Neural crest cell (in vitro differentiated cells): ENCODE measurements around the gene C7orf57. TPM values are rescaled to one million over a fixed set of nuclear protein-coding genes. Genes with fewer than 3 reads are reported as not detected.

Source experiments
- DNase-seq: peaks from one replicate; pipeline ENCODE4 v3.0.0; 2021; ENCODE audit warnings: low read depth, mixed read lengths, low spot score
- H3K27ac Mint-ChIP-seq: one replicate; pipeline ENCODE4 v1.8.0; 2021; ENCODE audit warnings: mild to moderate bottlenecking, mixed read lengths; ENCODE audit not compliant: unreplicated experiment
- H3K27me3 Mint-ChIP-seq: 2 replicates; pipeline ENCODE4 v1.8.0; 2021; ENCODE audit warnings: low read depth, mild to moderate bottlenecking, mixed read lengths
- H3K36me3 Mint-ChIP-seq: 2 replicates; pipeline ENCODE4 v1.8.0; 2021; ENCODE audit warnings: low read depth, mild to moderate bottlenecking, mixed read lengths
- H3K4me1 Mint-ChIP-seq: 2 replicates; pipeline ENCODE4 v1.8.0; 2021; ENCODE audit warnings: mixed read lengths
- H3K4me3 Mint-ChIP-seq: one replicate; pipeline ENCODE4 v1.8.0; 2021; ENCODE audit warnings: mild to moderate bottlenecking, mixed read lengths
- H3K9me3 Mint-ChIP-seq: 2 replicates; pipeline ENCODE4 v1.8.0; 2021; ENCODE audit warnings: mixed read lengths
- total RNA-seq: library from RNA; stranded (reverse); gene quantifications from 2 replicates; pipeline ENCODE4 v1.2.1, GENCODE V29; 2021
- TF ChIP-seq, protein P1 (sequence below): fragments of 200-600 bp; sonication (generic); conservative IDR thresholded peaks from 2 replicates; pipeline ENCODE4 v1.5.0; 2021; ENCODE audit warnings: antibody characterized with exemption, mild to moderate bottlenecking

C7orf57 gene
- total RNA-seq, 1 donor from 2014 or later = not detected

DNA sequence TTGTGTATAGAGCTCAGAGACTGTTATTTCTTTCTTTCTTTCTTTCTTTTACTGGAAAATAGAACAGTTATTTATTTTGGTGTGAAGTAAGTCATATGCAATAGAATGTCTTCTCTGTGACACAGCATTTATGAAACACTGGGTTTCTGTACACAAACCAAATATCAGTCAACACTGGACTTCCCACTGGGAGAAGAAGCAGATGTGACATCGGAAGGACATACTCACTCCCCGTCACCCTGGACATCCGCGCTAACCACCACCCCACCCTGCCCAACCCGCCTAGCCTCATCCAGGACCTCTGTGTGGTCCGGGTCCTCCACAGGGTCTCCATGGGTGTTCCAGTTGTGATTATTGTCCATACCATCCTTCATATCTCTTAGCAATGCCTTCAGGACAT, 28.5 kb upstream of the C7orf57 start:
- H3K27me3 Mint-ChIP-seq = no peaks in the 10 kb centered on the region
- H3K9me3 Mint-ChIP-seq = peaks cover 7% of the 10 kb centered on the region
- no peak overlapping the region for H3K4me3 Mint-ChIP-seq
- H3K36me3 Mint-ChIP-seq = peaks cover 4% of the 10 kb centered on the region
- no peak overlapping the region for H3K27ac Mint-ChIP-seq
- TF ChIP-seq, protein P1, sequence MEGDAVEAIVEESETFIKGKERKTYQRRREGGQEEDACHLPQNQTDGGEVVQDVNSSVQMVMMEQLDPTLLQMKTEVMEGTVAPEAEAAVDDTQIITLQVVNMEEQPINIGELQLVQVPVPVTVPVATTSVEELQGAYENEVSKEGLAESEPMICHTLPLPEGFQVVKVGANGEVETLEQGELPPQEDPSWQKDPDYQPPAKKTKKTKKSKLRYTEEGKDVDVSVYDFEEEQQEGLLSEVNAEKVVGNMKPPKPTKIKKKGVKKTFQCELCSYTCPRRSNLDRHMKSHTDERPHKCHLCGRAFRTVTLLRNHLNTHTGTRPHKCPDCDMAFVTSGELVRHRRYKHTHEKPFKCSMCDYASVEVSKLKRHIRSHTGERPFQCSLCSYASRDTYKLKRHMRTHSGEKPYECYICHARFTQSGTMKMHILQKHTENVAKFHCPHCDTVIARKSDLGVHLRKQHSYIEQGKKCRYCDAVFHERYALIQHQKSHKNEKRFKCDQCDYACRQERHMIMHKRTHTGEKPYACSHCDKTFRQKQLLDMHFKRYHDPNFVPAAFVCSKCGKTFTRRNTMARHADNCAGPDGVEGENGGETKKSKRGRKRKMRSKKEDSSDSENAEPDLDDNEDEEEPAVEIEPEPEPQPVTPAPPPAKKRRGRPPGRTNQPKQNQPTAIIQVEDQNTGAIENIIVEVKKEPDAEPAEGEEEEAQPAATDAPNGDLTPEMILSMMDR = no peak
- peaks cover 12% of the 10 kb centered on the region for H3K4me1 Mint-ChIP-seq
- no peak for DNase-seq

DNA sequence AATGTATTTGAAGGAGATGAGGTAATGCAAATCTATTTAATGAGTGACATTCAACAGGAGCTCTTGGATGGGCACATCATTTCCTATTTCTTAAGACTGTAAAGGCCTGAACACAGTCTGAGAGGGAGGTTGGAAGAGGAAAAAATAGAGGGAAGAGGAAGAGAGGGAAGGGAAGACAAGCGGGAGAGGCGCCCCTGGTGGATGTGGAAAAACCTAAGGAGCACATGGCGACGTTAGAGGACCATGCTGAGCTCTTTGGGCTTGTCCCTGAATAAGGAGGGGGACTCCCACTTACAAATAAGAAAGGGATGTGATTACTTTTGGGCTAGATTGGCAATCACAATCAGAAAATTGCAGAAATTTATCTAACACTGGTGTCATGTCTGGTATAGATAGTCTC, 26.1 kb upstream of the C7orf57 start:
- Mint-ChIP-seq H3K9me3 (no peaks in the 10 kb centered on the region), H3K4me1 (peaks cover 8% of the 10 kb centered on the region), H3K36me3 (no peaks in the 10 kb centered on the region), H3K4me3 (no peak overlapping the region), H3K27ac (no peak overlapping the region), H3K27me3 (no peaks in the 10 kb centered on the region)
- no peak for DNase-seq
- TF ChIP-seq, protein P1 = no peak

DNA sequence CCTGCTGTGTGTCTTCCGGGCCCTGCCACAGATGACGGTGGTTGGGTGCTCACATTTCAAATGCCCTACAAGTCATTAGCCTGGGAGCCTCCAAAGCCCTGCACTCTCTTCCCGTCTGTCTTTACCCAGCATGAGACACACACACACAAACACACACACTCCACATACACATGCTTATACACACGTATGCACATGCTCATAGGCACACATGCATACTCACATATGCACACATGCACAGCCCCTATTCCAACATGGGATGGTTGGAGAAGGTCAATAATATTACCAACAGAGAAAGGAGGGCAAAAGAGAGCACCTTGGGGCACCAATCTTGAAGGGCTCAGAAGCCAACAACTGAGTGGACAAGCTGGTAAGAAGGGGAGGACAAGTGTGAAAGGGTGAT, 25.4 kb upstream of the C7orf57 start:
- H3K27ac Mint-ChIP-seq = no peak overlapping the region
- no peak for DNase-seq
- no peaks in the 10 kb centered on the region for H3K9me3 Mint-ChIP-seq

DNA sequence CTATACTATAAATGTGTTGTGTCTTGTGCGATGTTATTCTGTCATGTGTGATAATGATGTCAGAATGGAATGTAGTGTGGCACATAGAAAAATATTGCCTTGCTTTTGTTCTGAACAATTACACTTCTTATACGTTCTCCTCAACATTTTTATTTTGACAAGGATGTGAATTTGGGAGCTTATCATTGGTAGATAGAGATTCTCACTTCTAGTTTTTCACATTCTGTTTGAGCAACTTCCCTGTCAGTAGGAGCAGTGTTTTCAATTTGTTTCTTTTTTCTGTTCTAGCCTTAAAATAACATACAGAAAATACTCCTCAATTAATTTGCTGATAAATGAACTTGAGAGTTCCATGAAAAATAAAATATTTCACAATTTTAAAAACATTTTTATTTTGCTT, 24.0 kb upstream of the C7orf57 start:
- no peaks in the 10 kb centered on the region for H3K9me3 Mint-ChIP-seq
- no peak overlapping the region for H3K27ac Mint-ChIP-seq
- no peak overlapping the region for H3K4me3 Mint-ChIP-seq
- no peaks in the 10 kb centered on the region for H3K36me3 Mint-ChIP-seq
- H3K4me1 Mint-ChIP-seq = no peaks in the 10 kb centered on the region
- DNase-seq = no peak
- H3K27me3 Mint-ChIP-seq = no peaks in the 10 kb centered on the region
- TF ChIP-seq, protein P1 = no peak

More for the DNA sequence above, 25.4 kb upstream of the C7orf57 start:
- TF ChIP-seq, protein P1 = no peak
- Mint-ChIP-seq H3K4me3 (no peak overlapping the region), H3K36me3 (no peaks in the 10 kb centered on the region), H3K4me1 (peaks cover 3% of the 10 kb centered on the region), H3K27me3 (no peaks in the 10 kb centered on the region)

DNA sequence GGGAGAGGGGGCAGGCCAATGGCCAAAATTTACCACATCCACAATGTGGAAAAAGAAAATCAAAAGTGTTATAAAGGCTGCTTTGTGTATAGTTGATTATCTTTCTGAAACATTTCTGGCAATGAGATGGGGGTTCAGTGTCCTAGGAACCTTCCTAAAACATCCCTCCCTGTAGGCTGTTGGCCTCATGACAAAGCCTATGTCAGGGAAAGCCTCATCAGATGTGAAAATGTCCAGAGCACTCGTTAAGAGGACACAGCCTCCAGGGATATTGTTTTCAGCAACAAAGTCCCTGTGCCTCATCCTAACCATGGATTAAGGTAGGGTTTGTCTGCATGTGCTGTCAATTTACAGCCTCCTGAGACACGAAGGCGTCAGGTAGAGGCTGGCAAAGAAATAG, 23.4 kb upstream of the C7orf57 start:
- TF ChIP-seq, protein P1 = no peak
- Mint-ChIP-seq H3K27ac (no peak overlapping the region), H3K4me1 (no peaks in the 10 kb centered on the region), H3K9me3 (no peaks in the 10 kb centered on the region), H3K27me3 (no peaks in the 10 kb centered on the region), H3K4me3 (no peak overlapping the region), H3K36me3 (no peaks in the 10 kb centered on the region)
- no peak for DNase-seq

DNA sequence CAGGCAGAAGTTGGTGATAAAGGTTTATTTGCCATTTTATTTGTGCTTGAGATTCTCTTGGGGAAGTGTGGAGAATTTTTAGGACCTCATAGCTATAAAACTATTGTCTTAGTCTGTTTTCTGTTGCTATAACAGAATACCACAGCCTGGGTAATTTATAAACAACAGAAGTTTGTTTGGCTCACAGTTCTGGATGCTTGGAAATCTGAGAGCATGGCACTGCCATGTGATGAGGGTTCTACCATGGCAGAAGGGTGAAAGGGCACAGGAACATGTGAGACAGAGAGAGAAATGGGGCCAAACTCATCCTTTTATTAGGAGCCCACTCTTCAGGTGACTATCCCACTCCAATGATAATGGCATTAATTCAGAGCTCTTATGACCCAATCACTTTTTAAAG, 18.7 kb upstream of the C7orf57 start:
- Mint-ChIP-seq H3K27me3 (peaks cover 6% of the 10 kb centered on the region), H3K9me3 (peaks cover 10% of the 10 kb centered on the region)
- TF ChIP-seq, protein P1 = no peak

More for the DNA sequence above, 18.7 kb upstream of the C7orf57 start:
- Mint-ChIP-seq H3K36me3 (no peaks in the 10 kb centered on the region), H3K4me1 (no peaks in the 10 kb centered on the region), H3K4me3 (no peak overlapping the region), H3K27ac (no peak overlapping the region)
- DNase-seq = no peak
